T-helper 22 cell (primary cell): ENCODE data around the gene HS3ST1.

ENCODE experiments used
- DNase-seq: peaks from one replicate; pipeline ENCODE4 v3.0.0-alpha.2; 2020; ENCODE audit warnings: low read depth

Gene HS3ST1

GRCh38 chr4:11431111-11431510 is 2.4 kb upstream of the HS3ST1 start:
- no peak for DNase-seq

DNA sequence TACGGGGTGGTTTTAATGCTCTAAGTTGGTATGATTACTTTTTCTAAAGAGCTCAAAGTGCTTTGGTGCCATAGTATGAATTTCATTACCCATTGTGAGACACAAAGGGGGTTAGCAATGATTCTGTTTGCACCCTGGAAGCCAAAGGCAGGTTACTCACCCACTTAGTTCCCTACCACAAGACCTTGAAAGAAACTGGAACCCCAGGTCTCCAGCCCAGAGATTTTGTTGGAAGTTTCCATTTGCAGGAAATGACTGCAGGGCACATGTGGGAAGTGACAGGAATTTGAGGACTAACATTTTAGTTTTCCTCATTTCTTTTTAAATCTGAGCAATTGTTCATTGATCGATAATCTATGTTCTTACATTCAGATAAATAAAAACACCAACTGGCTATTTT is 1.8 kb upstream of the HS3ST1 start:
- no peak for DNase-seq

- DNase-seq = no peak
Measured at GRCh38 chr4:11429699-11430045, 978 bp upstream of the HS3ST1 start.

DNA sequence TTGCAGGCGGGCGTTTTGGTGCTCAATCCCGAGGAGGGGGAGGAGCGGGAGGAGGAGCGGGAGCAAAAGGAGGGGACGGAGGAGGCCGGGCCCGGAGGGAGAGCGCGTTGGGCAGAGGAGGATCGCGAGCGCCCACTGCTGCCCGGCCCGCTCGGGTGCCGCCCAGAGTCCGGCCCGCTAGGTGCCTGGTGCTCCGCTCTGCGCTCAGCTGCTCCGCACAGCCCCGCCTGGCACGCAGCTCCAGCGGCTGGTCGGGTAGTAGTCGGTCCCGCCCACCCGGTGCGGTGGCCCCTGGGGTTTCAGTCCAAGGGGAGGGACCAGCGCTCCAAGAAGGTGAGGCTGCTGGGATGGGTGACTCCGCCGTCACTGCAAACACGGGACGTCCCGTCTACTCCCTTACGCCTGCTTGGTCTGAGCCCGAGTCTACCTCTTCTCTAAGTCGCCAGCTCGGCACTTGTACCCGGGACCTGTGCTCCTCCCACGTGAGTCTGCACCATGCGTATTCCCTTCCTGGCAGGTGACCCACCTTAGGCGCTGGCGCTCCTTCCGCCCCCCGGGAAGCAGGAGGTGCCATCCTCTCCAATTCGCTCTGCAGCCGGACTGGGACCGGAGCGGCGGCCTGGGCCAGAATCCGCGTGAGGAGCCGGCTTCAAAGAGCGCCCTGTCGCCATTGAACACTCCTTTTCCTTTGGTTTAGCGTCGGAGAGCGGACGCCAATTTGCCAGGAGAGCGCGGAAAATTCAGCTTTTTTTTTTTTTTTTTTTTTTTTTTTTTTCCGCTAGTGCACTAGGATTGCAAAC is 405 bp upstream of the HS3ST1 start:
- DNase-seq = no peak

DNA sequence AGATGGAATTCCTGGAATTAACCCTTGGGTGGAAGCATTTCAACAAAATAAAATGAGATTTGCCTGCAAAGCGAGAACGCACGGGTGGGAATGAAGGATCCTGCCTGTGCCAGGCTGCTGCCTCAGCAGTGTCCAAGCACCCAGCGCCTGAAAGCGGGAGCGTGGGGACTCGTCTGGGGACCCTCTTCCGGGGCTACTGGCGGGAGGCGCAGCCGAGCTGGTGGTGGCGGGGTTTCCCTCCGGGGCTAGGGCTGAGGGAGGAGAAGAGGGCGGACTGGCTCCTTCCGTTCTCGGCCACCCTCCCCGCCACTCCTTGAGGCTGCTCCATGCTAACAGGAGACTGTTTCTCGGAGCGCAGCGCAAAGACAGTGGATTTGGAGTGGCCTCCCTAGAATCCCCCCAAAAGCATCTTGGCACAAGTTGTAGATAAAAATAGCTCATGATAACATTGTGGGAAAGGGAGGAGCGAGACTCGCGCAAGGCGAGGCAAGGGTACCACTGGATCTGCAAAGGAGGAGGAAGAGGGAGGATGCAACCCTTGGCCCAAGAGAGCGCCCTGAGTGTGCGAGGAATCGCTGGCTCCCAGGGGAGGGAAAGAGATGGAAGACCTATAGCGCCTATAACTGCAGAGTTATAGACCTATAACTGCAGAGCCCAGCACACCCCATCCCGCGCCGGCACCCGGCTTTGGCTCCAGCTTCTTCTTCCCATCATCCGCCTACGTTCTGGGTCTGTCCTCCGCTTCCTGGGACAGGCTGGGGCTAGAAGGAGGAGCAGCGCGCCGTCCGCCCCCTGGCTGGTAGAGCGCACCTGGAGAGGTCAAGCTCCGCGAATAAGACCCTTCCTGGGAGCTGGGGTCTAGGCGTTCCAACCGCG is 1.3 kb downstream of the HS3ST1 start:
- no peak for DNase-seq

- no peak for DNase-seq
Measured at GRCh38 chr4:11426731-11427120, 2.0 kb downstream of the HS3ST1 start.

GRCh38 chr4:11426003-11426402 is 2.7 kb downstream of the HS3ST1 start:
- DNase-seq = no peak

GRCh38 chr4:11424856-11425255 is 3.8 kb downstream of the HS3ST1 start:
- no peak for DNase-seq

DNA sequence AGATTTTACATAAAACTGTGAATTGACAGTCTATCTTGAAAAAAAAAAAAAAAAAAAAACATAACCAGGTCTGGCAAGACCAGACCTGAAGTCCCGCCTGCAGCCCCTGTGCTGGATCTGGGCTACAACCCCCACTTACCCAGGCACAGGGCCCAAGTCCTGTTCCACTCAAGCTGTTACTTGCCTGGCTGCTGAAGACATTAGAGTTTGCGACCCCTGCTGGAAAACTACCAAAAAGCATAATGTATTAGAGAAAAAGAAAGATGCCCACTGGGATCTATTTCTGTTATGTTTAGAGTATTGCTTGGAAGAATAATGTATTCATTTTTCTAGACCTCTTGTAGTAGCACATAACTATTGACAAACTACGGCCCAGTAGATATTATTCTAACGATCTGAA is 4.7 kb downstream of the HS3ST1 start:
- no peak for DNase-seq

GRCh38 chr4:11423465-11423864 is 5.2 kb downstream of the HS3ST1 start:
- no peak for DNase-seq

- DNase-seq = no peak
Measured at GRCh38 chr4:11421116-11421515, 7.6 kb downstream of the HS3ST1 start.

DNA sequence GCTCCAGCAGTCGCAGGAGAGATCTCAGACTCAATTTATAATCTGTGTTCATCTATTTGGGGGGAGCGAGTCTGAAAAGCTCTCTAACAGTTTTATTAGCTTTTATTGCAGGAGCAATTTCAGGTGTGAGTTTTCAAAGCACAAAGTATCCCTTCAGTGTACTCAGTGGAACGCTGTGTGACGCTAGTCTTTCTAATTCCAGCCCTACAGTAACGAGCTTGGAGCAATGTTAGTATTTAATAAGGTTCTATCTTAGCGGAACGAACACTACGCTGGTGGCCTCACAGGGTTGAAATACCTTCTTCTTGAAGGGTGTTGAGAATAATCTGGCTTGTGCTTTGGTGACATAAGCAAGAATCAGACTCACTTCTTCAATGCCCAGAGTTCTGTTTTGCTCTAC is 8.4 kb downstream of the HS3ST1 start:
- DNase-seq = no peak

DNA sequence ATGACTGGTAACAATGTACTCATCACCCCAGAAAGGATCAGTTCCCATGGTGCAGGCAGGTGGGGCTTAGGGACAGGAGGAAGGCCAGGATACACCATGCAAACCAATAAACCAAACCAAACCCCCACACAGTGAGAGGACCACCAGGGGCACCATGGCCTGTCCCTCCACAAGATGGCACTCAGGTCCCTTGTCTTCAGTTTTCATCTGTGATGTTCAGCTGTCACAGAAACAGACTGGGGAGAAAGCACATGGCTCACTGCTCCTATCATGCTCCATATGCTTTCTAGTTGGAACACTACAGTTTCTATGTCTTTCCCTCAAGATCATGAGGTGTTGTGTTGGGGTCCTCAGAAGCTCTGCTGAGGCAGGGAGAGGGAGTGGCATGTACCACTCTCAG is 10.1 kb downstream of the HS3ST1 start:
- DNase-seq = no peak

- no peak for DNase-seq
Measured at GRCh38 chr4:11416767-11417113, 12.0 kb downstream of the HS3ST1 start.

DNA sequence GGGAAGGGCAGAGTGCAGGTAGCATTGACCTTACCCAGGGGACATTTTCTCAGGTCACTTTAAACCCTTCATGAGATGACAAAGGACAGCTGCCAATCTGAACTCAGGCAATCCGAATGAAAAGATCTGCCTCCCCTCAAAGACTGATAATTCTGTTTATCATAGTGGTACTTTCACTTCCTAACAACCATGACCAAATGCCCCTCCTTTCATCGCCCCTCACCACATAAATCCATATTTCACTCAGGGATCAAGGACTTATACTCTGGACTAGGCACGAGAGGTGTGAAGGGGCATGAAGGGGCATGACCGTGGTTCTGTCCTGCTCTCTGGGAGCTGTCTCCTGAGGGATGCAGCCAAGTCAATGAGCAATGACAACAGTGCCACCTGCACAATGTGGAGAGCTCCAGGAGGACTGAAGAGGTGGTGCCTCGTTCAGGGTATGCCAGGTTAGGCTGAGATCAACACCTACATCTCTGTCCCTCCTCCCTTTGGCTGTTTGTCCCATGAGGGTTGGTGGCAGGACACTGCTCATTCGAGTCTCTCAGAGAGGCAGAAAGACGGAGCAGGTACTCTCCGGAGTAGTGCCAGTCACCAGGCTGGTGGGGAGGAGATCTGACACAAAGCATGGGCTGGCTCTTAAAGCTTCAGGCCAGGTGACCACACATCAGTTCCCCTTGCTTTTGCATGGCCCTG is 12.5 kb downstream of the HS3ST1 start:
- DNase-seq = no peak

GRCh38 chr4:11415409-11416070 is 13.2 kb downstream of the HS3ST1 start:
- DNase-seq = no peak

DNA sequence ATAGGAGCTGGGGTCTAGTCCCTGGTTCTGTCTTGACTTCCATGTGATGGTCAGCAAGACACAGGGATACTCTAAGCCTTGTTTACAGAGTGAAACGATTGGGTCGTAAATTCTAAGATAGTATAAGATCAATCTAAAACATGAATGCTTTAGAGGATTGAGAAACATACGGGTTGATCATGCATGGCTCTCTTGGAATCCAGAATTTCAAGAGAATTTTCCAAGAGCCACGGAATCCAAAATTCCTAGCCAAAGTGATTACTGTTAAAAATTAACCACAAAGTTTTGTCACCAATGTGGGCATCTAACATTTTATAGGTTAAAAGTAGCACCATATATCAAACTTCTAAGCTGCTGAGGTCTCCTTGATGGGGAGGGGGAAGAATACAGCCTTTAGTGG is 16.5 kb downstream of the HS3ST1 start:
- DNase-seq = no peak

- DNase-seq = no peak
Measured at GRCh38 chr4:11409632-11410031, 19.1 kb downstream of the HS3ST1 start.

- no peak for DNase-seq
Measured at GRCh38 chr4:11408233-11408967, 20.3 kb downstream of the HS3ST1 start.

- DNase-seq = no peak
Measured at GRCh38 chr4:11407551-11407950, 21.1 kb downstream of the HS3ST1 start.

DNA sequence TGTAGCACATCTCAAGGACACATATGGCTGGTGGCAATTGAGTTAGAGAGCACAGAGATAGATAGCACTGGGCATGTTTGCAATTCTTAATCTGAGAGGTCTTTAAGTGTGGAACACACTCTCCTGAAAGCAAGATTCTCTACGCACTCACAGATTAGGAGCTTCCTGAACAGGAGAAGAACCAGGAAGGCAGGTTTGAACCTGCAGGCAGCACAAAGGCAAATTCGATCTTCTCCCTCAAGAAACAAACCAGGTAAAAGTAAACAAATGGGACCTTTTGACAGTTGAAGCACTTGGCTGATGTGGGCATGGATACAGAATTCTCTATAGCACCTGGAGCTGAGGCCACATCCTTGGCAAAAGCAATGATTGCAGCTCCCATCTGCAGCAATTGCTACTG is 24.3 kb downstream of the HS3ST1 start:
- DNase-seq = no peak

DNA sequence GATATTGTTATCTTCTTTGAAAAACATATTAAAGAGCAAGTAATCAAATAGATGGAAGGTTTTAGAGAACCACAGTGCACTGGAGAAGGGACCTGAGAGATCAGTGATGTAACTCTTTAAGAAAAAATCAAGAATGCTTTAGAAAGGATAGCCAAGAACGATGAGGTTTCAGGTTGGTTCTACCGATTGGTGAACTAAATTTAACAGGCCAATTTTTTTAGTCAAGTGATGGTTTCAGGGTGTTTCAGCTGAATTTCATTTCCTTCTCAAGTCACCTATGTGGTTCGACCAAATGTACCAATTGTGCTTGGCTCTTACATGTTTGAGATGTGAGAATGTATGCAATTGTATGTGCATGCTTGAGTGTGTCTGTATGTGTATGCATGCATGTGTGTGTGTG is 26.5 kb downstream of the HS3ST1 start:
- DNase-seq = no peak
